HuH-7 (cell line): Measurements from ENCODE around the gene NADK.
A peak's percentile ranks its signal among the peaks of the same experiment; 100 is the strongest.
"Not testable (repeated sequence)": the region's sequence is repeated elsewhere in the genome, so short reads cannot be mapped to it uniquely, and the experiment has no call there.

Source experiments
- DNase-seq: peaks from one replicate; pipeline ENCODE4 v3.0.0; 2011; ENCODE audit warnings: low spot score

Gene NADK

DNA sequence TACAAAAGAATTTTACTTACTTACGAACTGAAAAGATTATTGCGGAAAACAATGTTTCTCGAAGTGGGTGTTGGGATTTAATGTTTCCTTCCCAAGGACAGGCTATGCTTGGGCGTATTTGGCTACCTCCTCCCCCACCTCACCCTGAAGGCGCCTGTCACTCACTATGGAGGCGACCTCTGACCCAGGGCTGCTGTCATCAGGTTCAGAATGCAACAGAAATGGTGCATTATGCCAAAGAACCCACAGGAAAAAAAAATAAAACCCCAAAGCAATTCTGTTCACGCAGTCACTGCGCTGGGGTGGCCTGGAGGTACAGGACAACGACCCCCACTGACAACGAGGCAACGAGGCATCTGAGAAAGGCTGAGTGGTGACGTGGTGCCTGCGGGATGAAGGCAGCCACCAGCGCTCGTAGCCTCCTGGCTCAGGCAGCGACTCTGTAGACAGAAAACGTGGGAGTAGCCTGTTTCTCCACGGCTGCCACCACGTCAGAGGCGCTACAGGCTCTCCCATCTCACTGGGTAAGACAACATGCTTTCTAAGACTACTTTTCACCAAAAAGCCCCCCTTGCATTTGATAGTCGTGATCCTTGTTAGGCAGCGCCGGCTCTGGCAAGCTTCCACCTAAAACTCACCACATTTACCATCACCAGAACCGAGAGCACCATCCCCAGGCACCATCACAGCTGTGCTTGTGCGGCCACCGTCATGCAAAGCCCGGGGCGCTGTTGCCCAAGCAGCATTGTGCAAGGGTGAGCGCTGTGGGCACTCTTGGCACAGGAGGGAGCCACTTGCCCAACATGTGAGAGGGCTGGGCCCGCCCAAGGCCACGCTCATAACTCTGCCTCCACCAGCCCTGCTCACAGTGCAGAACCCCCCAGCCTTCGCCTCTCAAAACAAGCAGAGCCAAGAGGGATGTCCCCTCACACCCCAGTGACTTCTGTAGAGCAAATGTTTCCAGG, 14.3 kb downstream of the NADK start:
- DNase-seq, result no peak

DNA sequence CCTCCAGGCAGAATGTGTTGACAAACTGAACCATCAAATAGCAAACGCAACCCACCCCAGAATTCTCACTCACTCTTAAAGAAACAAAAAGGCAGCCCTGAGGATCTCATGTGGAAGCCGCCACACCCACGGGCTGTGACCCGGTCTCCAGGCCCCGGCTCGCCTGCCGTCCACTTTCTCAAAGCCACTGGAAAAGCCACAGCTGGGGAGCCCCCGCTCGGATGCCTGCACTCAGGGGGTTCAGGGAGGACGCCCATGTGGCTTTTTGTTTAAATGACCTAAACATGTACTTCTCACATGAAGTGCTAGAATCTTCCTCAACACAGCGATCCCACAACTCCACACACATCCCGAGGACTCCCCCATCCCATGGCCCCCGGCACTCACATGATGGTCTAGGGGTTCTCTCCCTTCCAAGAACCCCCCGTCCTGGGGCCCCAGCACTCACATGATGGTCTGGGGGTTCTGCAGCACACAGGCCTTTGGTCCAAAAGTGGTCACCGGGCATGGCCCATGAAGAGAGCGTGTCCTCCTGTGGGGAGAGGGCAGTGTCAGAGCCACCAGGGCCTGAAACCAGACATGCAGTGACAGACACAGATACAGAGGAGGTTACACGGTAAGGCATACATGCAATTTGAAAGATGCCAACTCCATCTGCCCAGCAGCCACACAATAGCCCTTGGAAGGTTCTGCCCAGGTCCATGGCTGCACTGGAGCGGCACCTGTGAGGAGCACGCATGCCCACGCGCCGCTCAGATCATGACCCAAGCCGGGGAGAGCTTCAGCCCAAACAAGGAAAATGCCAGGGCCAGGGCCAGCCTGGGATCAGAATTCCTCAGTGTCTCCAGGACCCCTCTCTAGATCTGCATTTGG, 16.5 kb downstream of the NADK start:
- DNase-seq, result no peak

GRCh38 chr1:1760715-1761114, 17.6 kb downstream of the NADK start:
- no peak for DNase-seq

GRCh38 chr1:1760345-1760650, 18.0 kb downstream of the NADK start:
- DNase-seq, result no peak

DNA sequence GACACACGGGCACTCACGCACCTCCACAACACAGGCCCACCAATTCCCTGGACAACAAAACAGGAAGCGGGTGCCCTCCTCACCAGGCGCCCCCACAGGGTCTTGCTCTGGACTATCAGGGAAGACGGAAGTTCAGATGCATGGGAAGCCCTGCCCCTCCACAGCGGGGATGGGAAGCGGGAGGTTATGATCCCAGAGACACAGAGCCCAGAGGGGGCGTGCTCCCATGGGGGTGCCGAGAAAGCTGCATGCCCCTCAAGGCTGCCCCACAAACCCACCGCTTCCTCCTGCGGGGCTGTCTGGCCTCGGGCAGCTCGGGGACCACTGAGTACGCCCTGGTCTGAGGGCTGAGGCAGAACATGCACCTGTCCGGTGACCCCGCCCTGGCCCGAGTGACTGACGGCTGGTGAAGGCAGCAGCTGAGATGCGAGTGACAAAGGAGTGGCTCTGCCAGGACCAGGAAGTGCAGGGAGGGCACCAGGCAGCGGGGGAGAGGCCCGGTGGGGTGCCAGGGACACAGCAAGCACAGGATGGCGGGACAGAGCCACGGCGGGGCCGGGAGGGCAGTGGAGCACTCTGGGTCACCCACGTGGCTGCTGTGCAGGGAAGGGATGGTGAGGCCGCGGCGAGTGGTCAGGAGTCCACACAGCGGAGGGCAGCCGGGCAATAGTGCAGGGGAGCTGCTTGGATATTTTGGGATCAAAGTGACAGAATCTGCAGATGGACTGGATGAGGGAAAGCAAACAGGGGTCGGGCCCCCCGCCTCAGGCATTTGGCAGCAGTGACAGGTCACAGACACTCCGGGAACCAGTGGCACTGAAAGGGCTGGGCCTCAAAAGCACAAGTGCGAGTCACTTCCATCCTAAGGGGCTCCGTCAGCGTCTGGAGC, 18.6 kb downstream of the NADK start:
- DNase-seq, result no peak

DNA sequence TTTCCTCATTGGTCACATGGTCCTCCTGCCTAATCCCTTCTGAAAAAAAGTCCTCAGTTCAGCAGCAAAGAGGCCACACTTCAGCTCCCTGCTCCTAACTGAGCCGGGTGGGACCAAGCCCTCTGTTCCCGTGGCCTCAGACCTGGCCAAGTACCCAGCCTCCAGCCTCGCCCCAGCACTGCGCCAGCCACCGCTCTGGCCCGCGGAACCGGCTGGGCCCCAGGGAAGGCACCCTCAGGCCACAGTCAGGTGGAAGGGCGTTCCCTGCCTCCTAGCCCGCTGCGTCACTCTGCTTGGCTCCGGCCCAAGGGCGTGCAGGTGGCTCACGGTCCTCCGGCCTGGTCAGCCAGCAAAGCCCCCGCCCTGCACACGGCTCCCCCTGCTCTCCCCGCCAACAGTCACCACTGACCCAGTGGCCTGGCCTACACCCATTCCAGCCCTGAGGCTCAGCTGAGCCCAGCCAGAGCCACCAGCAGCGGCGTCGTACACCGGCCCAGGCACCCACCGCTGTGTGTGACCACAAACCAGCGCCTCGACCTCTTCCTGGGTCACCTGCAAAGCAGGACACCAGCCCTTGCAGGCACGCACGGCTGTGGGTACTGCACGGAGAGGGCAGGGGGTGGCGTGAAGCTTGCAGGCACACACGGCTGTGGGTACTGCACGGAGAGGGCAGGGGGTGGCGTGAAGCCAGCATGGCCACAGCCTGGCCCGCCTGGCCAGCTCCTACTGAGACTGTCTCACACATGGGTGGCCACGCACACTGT, 19.4 kb downstream of the NADK start:
- DNase-seq, result no peak

GRCh38 chr1:1758059-1758621, 20.1 kb downstream of the NADK start:
- DNase-seq, result no peak

DNA sequence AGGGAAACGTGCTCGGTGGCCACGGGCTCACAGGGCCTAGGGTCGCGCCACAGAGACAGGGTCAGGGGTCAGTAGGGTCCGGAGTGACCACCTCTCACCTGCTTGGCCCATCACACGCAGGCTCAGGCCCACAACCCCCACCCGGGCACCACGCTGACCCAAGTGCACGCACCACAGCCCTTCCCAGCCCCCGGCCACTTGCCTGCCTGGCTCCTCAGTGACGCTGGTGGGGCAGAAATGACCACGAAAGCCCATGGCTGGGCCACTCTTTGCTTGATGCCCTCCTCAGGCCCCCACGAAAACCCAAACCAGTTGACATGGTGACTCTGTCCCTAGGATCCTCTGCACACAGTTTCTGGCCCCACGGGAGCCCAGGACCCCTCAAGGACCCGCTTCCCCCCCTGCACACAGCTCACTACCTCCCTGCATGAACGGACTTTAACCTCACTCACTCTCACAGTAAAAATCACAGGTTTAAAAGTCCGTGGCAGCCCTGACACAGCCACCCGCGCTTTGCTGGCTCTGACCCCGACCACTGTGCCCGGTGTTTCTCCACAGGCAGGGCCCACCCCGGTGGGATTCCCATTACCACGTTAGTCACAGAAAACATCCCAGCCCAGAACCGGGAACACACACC, 20.7 kb downstream of the NADK start:
- no peak for DNase-seq

DNA sequence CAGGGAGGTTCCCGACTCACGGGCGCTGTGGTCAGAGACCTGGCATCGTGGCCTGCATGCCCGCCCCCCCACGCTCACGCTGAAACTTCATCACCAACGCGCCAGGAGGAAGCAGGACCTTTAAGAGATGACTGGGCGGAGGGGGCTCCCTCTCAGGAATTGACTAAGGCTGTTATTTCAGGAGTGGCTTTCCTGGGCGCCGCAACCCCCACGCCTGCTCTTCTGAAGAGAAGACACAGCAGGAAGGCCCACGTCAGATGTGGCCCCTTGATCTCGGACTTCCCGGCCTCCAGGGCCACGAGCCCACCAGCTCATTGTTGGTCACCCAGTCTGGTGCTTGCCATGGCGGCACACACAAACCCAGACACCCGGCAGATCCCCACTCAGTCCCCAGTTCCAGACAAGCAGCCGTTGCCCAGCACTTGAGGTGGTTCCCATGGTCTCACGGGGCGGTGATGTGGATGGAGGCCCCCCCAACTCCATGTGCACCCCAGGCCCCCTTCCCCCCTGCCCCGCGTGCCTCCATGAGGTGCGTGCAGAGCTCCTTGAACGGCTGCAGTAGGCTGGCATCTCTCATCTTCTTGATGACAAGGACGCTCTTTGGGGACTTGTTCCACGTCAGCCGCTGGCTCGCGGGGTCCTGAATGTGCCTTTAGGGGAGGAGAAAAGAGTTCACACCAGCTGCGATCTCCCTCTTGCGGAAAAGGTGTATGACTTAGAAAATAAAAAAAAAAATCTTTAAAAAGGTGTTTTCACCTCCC, 21.4 kb downstream of the NADK start:
- no peak for DNase-seq

DNA sequence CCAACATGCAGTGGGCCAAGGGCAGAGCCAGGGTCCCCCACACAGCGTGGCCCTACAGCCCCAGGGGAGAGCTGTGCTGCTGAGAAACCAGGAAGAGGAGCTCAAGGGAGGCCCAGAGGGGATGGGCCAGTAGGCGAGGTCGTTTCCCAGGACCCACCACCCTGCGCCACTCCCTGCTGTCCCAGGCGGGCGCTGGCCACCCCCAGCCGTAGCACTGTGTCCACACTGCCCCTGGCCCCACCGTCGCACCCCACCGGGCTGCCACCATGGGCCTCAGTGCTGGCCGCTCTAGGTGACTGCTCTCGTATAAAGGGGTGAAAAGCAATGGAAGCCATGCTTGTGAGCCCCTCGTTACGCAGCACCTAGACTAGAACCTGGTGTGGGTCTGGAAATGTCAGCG, 22.4 kb downstream of the NADK start:
- DNase-seq, result no peak

DNA sequence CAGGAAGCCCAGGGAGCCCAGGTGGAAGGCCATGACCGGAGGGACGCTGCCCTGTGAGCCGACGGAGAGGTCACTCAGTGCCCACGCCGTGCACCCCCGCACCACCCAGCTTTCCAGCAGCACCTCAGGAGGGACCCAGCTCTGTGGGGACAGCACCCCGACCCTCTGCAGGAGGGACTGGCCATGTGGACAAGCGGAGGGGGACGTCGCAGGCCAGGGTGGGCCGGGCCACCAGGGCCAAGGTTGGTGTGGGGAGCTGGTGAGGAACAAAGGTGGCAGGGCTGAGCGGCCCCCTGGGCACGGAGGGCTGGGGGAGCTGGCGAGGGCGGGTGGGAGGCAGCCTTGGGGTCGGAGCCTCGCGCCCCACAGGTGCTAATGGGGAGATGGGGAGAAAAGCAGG, 22.8 kb downstream of the NADK start:
- DNase-seq, result no peak

GRCh38 chr1:1754051-1754815, 24.0 kb downstream of the NADK start:
- no peak for DNase-seq

- DNase-seq, result no peak
Observed at GRCh38 chr1:1753607-1754005, 24.7 kb downstream of the NADK start.

DNA sequence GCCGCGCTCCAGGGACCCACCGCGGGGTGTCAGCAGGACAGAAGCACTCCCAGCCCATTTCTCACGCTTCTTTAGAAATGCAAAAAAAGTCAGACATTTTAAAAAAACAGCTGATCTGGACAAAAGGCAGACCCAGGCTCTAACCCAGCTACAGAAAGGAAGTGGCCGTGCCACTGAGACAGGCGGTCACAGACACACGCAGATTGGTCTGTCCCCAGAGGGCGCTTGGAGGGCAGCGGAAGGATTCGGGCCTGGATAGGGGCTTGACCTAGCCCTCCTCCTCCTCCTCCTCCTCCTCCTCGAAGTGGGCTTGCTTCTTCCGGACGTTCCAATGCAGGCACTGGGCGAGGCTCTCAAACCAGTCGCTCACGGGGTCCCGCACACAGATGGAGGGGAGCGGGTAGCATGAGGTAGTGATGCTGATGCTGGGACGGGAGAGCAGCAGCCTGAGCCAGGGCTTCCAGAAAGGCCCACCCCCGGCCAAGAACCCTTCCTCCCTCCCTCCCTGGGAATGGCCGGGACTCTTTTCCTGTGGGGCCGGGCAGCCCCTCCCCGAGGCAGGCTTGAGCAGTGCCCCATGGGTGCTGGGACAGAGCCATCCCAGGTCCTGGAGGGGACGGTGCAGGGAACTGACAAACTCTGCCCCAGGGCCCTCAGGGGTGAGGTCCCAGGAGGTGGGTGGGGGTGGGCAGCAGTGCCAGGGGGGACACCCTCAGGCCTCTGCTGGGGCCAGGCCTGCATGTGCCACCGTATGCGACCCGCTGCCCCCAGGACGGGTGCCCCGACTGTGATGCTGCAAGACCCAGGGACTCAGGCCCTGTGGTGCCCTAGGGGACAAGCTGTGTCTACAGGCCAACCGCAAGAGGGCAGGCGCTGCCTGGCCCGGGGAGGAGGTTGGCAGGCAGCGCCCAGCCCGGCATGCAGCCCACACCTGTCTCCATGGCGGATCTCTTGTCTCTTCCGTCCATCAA, 25.3 kb downstream of the NADK start:
- DNase-seq, result no peak

- DNase-seq, result no peak
Observed at GRCh38 chr1:1752190-1752589, 26.1 kb downstream of the NADK start.

DNA sequence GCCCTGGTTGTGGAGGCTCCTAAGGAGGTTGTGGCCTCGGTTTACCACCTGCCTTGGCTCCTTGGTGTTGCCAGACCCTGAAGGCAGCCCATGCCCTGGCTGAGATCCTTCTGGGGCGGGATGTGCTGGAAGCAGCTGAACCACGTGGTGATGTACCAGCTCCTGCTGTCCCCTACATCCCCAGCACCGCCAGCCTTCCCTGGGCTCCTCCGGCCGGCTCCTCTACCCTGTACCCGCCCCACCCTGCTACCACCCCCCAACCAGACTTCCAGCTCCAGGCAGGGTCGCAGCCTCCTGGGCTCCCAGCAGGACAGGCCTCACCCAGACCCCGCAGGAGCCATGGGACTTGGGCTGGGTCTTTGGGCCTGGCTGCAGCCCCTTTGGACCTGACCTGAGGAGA, 28.3 kb downstream of the NADK start:
- DNase-seq, result not testable (repeated sequence)

DNA sequence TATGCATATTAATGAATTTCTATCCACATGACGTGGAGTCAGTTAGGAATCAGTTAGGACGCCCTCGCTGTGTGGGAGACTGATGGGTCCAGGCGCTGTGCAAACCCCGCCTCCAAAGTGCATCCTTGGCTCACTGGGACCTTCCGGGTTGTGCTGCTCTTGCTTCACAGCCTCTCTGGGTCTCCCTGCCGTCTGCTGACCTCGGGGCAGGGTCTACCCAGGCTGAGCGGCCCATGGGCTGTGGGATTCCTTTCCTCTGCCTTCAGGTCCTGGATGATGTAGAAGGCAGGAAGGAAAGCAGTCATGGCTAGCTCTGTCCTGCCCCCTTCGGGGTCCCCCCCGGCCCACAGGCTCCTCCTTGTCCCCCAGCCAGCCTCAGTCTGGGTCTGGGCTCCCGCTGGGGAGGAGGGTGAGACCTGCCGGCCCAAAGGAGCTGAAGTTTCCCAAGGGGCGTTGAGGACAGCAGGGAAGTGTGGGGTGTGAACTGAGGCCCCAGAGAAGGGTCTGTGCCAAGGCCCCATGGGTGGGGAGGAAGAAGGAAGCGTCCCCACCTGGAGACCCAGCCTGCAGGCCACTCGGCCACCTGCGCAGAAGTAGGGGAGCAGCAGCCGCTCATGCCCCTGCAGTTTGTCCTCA, 29.5 kb downstream of the NADK start:
- DNase-seq, result peak; percentile 47
